ENCODE data around the gene HOXA1. TPM values are rescaled to one million over a fixed set of nuclear protein-coding genes. Genes with fewer than 3 reads are reported as not detected.

The HOXA1 gene
- 1.6 TPM for polyA plus RNA-seq (2013, experiment 1 of 2)
- 1.5 TPM for polyA plus RNA-seq (2013, experiment 2 of 2)

GRCh38 chr7:27095897-27096767 lies at the start of gene HOXA1:
TSS of gene HOXA1 (minus strand) at chr7:27096000. CDS start at chr7:27095912, 88 bp downstream.
- Histone ChIP-seq H3K9ac (ENCODE audit: low read length) (peak within 1 kb of the TSS; percentile 96), H2BK12ac (ENCODE audit: low read length in 2 of 2) (peak within 1 kb of the TSS; percentile 47 to 62), H3K14ac (ENCODE audit: low read length in 2 of 2) (peak within 1 kb of the TSS in 1 of 2 experiments; percentile 56), H3K18ac (ENCODE audit: low read depth in 1 of 2, low read length in 2 of 2) (peak within 1 kb of the TSS; percentile 71 to 89), H2AK5ac (ENCODE audit: low read length, severe bottlenecking) (peak within 1 kb of the TSS; percentile 35), H3K23ac (ENCODE audit: low read length in 2 of 2) (peak within 1 kb of the TSS in 1 of 2 experiments; percentile 95), H2BK15ac (ENCODE audit: low read depth, poor library complexity, severe bottlenecking) (peak within 1 kb of the TSS; percentile 36), H2BK5ac (ENCODE audit: low read depth, low read length, poor library complexity, severe bottlenecking) (peak within 1 kb of the TSS; percentile 93), H3K36me3 (ENCODE audit: control insufficient read depth in 1 of 2, insufficient read depth in 2 of 2, low read depth in 1 of 2, low read length in 2 of 2) (peaks cover 7 to 9% of the 10 kb centered on the region in 2 experiments), H3K27me3 (ENCODE audit: control insufficient read depth in 1 of 2, insufficient read depth in 1 of 2, low read length in 2 of 2) (no peaks in the 10 kb centered on the region), H3K4me2 (ENCODE audit: low read length, poor library complexity, severe bottlenecking) (peak within 1 kb of the TSS; percentile 96), H3K27ac (ENCODE audit: low read length, poor library complexity, severe bottlenecking) (peak within 1 kb of the TSS; percentile 81), H2AFZ (ENCODE audit: low read depth, low read length) (peak within 1 kb of the TSS; percentile 52), H3K4ac (ENCODE audit: low read depth in 1 of 2, low read length in 2 of 2) (peak within 1 kb of the TSS in 1 of 2 experiments; percentile 80), H3K4me1 (ENCODE audit: control insufficient read depth, insufficient read depth, low read depth, low read length) (peaks cover 11% of the 10 kb centered on the region), H4K91ac (ENCODE audit: low read length) (peak within 1 kb of the TSS; percentile 3), H3K9me3 (ENCODE audit: control insufficient read depth, low read length) (no peaks in the 10 kb centered on the region), H3K79me1 (replicated peaks; ENCODE audit: low read length, poor library complexity, severe bottlenecking) (peaks cover 1% of the 10 kb centered on the region), H2BK120ac (ENCODE audit: low read depth, low read length) (peak within 1 kb of the TSS; percentile 58), H4K8ac (ENCODE audit: low read length) (peak within 1 kb of the TSS; percentile 32), H3K4me3 (ENCODE audit: insufficient read depth in 1 of 2, low read depth in 1 of 2, low read length in 2 of 2) (peak within 1 kb of the TSS; percentile 85 to 92)
- peak; percentile 85 for DNase-seq
- under 1% methylated on average over 43 of the region's 68 CpGs for WGBS

- no peak overlapping the region for H2BK15ac ChIP-seq (ENCODE audit: low read depth, poor library complexity, severe bottlenecking)
These were observed 49.5 kb upstream of the HOXA1 start for GRCh38 chr7:27145165-27145913.

GRCh38 chr7:27144781-27145164 lies 49.0 kb upstream of the HOXA1 start:
- Histone ChIP-seq H2AFZ (ENCODE audit: low read depth, low read length) (no peak overlapping the region), H3K4ac (ENCODE audit: low read depth in 1 of 2, low read length in 2 of 2) (no peak overlapping the region), H3K4me2 (ENCODE audit: low read length, poor library complexity, severe bottlenecking) (no peak overlapping the region), H3K27me3 (ENCODE audit: control insufficient read depth in 1 of 2, insufficient read depth in 1 of 2, low read length in 2 of 2) (peaks cover 0 to 13% of the 10 kb centered on the region in 2 experiments), H3K4me1 (ENCODE audit: control insufficient read depth, insufficient read depth, low read depth, low read length) (peaks cover 11% of the 10 kb centered on the region), H3K18ac (ENCODE audit: low read depth in 1 of 2, low read length in 2 of 2) (no peak overlapping the region), H3K9me3 (ENCODE audit: control insufficient read depth, low read length) (no peaks in the 10 kb centered on the region), H2AK5ac (ENCODE audit: low read length, severe bottlenecking) (no peak overlapping the region), H3K79me1 (replicated peaks; ENCODE audit: low read length, poor library complexity, severe bottlenecking) (peaks cover 16% of the 10 kb centered on the region), H3K9ac (ENCODE audit: low read length) (peak overlapping the region; percentile 90), H3K27ac (ENCODE audit: low read length, poor library complexity, severe bottlenecking) (no peak overlapping the region), H3K14ac (ENCODE audit: low read length in 2 of 2) (no peak overlapping the region), H4K8ac (ENCODE audit: low read length) (no peak overlapping the region), H3K23ac (ENCODE audit: low read length in 2 of 2) (no peak overlapping the region), H3K36me3 (ENCODE audit: control insufficient read depth in 1 of 2, insufficient read depth in 2 of 2, low read depth in 1 of 2, low read length in 2 of 2) (peaks cover 14 to 38% of the 10 kb centered on the region in 2 experiments), H2BK120ac (ENCODE audit: low read depth, low read length) (no peak overlapping the region), H2BK12ac (ENCODE audit: low read length in 2 of 2) (no peak overlapping the region), H3K4me3 (ENCODE audit: insufficient read depth in 1 of 2, low read depth in 1 of 2, low read length in 2 of 2) (peak overlapping the region in 1 of 2 experiments; percentile 82), H2BK5ac (ENCODE audit: low read depth, low read length, poor library complexity, severe bottlenecking) (no peak overlapping the region), H2BK15ac (ENCODE audit: low read depth, poor library complexity, severe bottlenecking) (no peak overlapping the region), H4K91ac (ENCODE audit: low read length) (no peak overlapping the region)
- 63% methylated on average over 31 of the region's 31 CpGs for WGBS
- no peak for DNase-seq

More at GRCh38 chr7:27145165-27145913, 49.5 kb upstream of the HOXA1 start:
- DNase-seq = no peak
- no peak overlapping the region for H2BK12ac ChIP-seq (ENCODE audit: low read length in 2 of 2)
- no peak overlapping the region for H4K8ac ChIP-seq (ENCODE audit: low read length)
- 83% methylated on average over 47 of the region's 47 CpGs for WGBS
- no peak overlapping the region for H3K18ac ChIP-seq (ENCODE audit: low read depth in 1 of 2, low read length in 2 of 2)
- no peak overlapping the region for H4K91ac ChIP-seq (ENCODE audit: low read length)
- H2BK5ac ChIP-seq (ENCODE audit: low read depth, low read length, poor library complexity, severe bottlenecking) = no peak overlapping the region
- H3K4me2 ChIP-seq (ENCODE audit: low read length, poor library complexity, severe bottlenecking) = no peak overlapping the region
- no peak overlapping the region for H2AK5ac ChIP-seq (ENCODE audit: low read length, severe bottlenecking)
- H3K9ac ChIP-seq (ENCODE audit: low read length) = peak overlapping the region; percentile 90
- H3K36me3 ChIP-seq (ENCODE audit: control insufficient read depth in 1 of 2, insufficient read depth in 2 of 2, low read depth in 1 of 2, low read length in 2 of 2) = peaks cover 14 to 33% of the 10 kb centered on the region in 2 experiments
- no peak overlapping the region for H3K27ac ChIP-seq (ENCODE audit: low read length, poor library complexity, severe bottlenecking)
- peak overlapping the region in 1 of 2 experiments; percentile 82 for H3K4me3 ChIP-seq (ENCODE audit: insufficient read depth in 1 of 2, low read depth in 1 of 2, low read length in 2 of 2)
- H3K4ac ChIP-seq (ENCODE audit: low read depth in 1 of 2, low read length in 2 of 2) = no peak overlapping the region
- H3K27me3 ChIP-seq (ENCODE audit: control insufficient read depth in 1 of 2, insufficient read depth in 1 of 2, low read length in 2 of 2) = peaks cover 0 to 13% of the 10 kb centered on the region in 2 experiments
- no peaks in the 10 kb centered on the region for H3K9me3 ChIP-seq (ENCODE audit: control insufficient read depth, low read length)
- H2AFZ ChIP-seq (ENCODE audit: low read depth, low read length) = no peak overlapping the region
- H2BK120ac ChIP-seq (ENCODE audit: low read depth, low read length) = no peak overlapping the region
- peaks cover 18% of the 10 kb centered on the region for H3K79me1 ChIP-seq (replicated peaks; ENCODE audit: low read length, poor library complexity, severe bottlenecking)
- H3K14ac ChIP-seq (ENCODE audit: low read length in 2 of 2) = no peak overlapping the region
- H3K23ac ChIP-seq (ENCODE audit: low read length in 2 of 2) = no peak overlapping the region
- H3K4me1 ChIP-seq (ENCODE audit: control insufficient read depth, insufficient read depth, low read depth, low read length) = peaks cover 11% of the 10 kb centered on the region
